Stimulated activated CD8-positive, alpha-beta memory T cell treated with anti-CD3 and anti-CD28 coated beads, Interleukin-4, amount 100 ng/mL, for 48 hours (primary cell): ENCODE data around the gene GRB10.

Experiments used
- DNase-seq: peaks from one replicate; pipeline ENCODE4 v3.0.0-alpha.2; 2020

GRB10 gene

DNA sequence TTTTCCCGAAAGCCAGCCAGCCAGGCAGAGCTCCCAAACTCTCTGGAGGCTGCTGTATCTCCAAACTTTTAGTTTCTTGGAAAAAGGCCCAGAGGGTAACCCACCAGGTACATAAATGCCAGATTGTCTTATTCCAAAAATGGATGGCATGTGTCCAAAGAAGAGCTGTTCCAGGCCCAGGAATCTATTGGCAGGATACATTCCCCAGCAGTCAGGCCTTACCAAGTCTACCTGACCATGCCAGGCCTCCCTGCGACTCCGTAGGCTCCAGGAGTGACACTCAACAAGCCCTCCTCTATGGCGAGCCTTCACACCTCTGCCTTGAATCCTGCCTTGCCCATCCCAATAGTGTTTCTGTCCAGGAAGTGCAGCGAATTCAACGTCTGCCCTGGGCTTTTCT is 95.6 kb downstream of the GRB10 start:
- DNase-seq, result no peak

- no peak for DNase-seq
Measured at GRCh38 chr7:50685135-50686065, 97.3 kb downstream of the GRB10 start.

DNA sequence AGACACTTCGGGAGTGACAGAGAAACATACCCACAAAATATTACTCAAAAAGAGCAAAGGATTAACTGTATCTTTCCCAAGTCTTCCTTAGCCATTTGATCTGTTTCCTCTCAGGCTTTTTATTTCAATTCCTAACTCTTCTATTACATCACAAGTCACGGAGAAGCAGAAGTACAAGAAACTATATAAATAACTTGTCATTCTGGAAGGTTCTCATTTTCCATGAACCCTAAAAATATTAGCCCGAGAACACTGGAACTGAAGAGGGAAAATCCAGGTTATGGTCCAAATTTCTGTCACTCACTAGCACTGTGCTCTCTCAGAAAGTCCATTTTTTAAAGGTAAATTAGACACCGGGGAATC is 98.0 kb downstream of the GRB10 start:
- no peak for DNase-seq

- DNase-seq, result no peak
Measured at GRCh38 chr7:50684011-50684712, 98.5 kb downstream of the GRB10 start.

GRCh38 chr7:50682573-50682972 is 100.1 kb downstream of the GRB10 start:
- DNase-seq, result no peak

- no peak for DNase-seq
Measured at GRCh38 chr7:50682079-50682478, 100.6 kb downstream of the GRB10 start.

- DNase-seq, result no peak
Measured at GRCh38 chr7:50681432-50682045, 101.2 kb downstream of the GRB10 start.

DNA sequence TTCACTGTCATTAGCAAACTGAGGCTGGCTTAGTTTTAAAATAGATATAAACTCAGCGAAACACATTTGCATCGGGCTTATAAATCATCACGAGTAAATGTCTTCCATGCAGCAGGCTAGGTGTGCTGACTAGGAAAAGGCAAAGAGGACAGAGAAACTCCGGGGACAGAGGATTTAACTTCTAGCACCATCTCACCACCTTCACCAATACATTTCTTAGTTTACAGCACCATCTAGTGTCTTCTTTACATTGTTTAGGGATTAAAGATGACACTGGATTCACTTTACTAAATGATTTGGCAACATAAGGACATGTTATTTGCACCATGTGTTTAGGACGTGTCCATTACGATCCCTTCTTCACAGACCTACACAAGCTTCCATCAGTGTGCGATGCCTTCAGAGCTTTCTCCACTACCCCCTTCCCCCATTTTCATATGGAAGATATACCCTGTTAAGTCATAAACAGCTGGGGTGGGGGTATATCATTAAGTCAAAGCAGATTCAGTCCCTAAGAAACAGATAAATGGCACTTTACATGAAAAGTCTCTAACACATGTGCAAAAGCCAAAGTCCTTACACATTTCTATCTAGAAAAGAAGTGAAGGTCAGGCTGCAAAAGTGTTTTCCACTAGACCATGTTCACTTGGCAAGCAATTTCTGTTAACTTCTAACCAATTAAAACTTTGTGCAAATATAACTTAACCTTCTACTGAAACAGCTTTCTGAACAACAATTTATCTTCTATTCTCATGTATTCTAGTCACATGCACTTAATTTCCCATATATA is 103.3 kb downstream of the GRB10 start:
- DNase-seq, result no peak

- DNase-seq, result no peak
Measured at GRCh38 chr7:50678586-50678985, 104.1 kb downstream of the GRB10 start.

GRCh38 chr7:50677638-50677996 is 105.1 kb downstream of the GRB10 start:
- no peak for DNase-seq

DNA sequence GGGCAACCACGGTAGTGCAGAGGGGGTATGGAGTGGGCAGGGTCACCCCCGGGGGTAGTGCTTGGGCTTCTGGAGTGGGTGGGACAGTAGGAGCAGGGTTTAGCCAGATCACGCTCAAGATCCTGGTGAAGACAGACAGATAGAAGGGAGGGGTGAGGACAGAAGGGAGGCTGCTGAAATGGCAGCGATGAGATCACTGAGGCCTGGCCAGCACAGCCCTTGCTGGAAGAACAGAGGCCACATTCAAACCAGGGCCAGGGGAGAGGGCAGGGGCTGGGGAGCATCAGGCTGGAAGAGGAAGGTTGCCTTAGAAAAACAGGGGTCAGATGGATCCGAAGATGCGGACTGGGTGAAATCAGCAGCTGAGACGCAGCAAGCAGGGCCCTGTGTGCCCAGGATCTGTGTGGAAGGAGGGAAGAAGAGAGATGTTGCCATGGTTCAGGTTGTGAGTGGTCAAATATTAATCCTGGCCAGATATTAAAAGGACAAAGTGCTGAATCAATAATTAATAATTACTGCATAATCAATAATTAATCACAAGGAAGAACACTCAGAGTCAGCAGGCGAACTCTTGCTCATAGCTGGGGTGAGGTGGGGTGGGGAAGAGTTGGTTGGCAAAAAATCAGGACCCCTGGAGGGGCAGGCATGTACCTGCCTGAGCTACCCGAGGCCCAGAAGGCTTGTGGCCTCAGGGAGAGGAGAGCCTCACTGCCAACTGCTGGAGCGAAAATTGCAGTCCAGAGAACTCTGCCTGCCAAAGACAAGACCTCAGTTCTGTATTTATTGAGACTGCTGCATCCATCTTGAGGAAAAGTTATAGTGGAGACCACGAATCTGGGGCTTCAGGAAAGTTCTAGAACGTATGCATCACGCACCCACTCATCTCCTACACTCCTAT is 105.7 kb downstream of the GRB10 start:
- DNase-seq, result no peak

GRCh38 chr7:50676079-50676478 is 106.6 kb downstream of the GRB10 start:
- no peak for DNase-seq

DNA sequence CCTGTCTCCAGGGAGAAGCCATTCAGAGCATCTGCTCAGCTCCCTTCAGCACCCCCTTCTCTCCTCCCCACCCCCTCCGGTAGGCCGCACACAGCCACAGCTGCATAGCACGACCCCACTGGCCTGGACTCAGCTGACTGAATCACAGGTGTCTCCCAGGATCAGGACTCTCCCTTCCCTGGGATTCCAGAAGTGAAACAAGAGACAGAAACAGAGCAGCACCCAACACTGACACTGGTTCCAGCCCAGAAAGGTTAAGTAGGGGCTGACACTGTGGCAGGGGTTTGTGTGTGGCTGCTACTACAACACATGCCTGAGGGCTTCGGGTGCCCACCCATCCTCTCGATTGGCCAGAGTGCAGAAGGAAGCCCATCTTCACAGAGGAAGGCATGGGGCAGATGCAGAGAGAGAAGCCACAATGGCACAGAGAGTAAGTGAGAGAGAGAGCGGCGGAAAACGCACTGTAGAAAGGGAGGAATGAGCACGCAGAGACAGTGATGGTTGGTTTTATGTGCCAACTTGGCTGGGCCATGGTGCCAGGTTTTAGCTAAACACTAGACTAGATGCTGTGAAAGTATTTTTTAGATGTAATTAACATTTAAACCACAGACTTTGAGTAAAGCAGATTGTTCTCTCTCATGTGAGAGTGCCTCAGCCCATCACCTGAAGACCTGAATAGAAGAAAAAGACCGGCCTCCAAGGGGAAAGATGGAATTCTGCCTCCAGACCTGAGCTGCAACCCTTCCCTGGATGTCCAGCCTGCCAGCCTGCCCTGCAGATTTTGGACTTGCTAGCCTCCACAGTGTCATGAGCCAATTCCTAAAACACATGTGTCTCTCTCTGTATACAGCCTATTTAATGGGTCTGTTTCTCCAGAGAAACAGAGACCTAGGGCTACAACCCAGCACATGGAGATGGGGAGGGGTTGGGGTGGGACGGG is 107.5 kb downstream of the GRB10 start:
- no peak for DNase-seq

DNA sequence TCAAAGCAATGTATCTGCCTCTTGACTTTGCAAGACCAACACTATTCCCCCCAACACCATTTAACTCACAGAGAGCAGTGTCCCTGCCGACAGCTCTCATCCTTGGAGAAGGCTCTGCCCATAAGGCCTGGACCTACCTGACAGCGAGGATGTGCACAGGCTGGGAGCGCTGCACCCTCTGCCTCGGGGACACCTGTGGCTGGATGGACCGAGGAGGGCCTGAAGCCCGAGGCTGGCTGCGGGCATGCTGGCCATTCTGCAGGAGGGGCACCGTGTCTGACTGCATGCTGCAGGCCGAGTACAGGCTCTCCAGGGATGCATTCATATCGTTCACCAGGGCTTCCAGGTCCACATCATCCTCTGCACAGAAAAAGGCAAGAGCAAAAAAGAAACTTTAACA is 108.4 kb downstream of the GRB10 start:
- no peak for DNase-seq

DNA sequence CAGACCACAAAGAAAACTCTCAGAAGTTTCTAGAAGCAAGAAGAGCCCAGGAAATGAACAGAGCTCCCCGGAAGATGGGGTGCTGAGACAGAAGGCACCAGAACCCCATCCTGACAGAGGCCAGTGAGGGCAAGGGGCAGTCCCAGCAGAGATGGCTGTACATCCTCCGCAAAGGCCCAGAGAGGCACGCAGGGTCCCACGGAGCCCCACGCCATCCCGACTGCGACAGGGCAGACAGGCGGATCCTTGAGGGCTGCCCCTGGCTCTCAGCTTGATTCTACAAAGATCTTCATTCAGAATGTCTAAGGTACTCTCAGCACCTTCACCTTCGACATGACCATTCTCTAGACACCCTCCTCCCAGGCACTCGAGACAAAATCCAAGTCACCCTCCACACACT is 109.6 kb downstream of the GRB10 start:
- DNase-seq, result no peak

GRCh38 chr7:50672045-50672444 is 110.7 kb downstream of the GRB10 start:
- DNase-seq, result no peak

- no peak for DNase-seq
Measured at GRCh38 chr7:50671386-50671785, 111.3 kb downstream of the GRB10 start.

- DNase-seq, result no peak
Measured at GRCh38 chr7:50669890-50670289, 112.8 kb downstream of the GRB10 start.

DNA sequence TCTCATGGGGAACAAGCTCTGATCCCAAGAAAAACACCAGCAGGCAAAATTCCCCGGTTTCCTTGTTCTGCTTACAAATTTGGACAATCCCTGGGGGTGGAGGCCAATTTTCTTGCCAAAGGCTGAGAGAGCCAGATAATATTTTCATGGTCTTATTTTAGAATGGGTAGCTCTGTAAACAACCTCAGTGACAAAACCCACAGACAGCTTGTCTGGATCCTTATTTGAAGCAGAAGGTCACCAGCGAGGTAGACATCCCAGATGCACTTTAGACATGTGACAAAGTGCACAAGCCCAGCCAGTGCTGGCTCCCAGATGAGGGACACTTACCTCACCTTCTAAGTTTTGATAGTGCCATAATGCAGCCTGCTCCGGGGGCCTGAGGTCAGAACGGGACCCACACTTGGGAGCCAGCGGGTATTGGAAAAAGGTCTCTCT is 114.9 kb downstream of the GRB10 start:
- DNase-seq, result no peak

DNA sequence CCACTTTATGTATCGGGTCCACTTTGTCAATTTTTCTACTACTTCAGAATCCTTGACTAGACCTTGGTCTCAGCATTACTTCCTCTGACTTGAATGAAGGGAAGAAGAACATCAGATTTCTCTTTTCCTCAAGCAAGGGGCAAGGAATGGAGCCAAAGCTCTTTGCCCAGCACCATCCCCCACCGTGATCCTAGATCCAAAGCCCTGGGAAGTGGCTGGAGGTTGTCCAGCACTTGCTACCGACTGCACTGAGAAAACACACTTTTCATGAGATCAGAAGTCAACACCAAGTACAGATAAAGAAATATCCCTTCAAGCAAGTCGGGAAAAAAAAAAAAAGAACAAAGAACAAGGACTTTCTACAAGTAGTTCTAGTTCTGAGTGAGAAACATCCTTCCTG is 115.4 kb downstream of the GRB10 start:
- DNase-seq, result no peak

DNA sequence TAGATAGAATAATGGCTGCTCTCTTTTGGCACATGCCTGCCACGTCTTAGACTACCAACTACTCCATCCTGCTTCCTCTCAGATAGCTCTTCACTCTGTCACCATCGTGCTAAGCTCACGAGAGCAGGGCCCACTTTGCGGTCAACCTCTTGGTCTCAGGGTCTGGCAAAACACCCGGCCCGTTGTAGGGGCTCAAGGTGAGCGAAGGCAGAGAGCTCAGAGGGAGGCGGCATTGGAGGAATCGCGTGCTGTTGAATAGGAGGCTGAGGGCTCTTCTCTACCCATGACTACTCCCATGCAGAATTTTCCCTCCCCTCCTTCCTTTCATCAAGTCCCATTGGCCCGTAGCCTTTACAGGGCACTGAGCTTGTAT is 116.6 kb downstream of the GRB10 start:
- DNase-seq, result no peak
